MM.1S (cell line): ENCODE data around the gene SCNM1.
A peak's percentile ranks its signal among the peaks of the same experiment; 100 is the strongest.

Experiments
- DNase-seq: peaks from one replicate; pipeline ENCODE4 v3.0.0-alpha.2; 2015
- H2AFZ ChIP-seq: fragments of 300-600 bp; sonication (generic); 2 replicates; pipeline ENCODE4 v1.6.0; 2016; ENCODE audit warnings: antibody characterized with exemption, low read length
- H3F3A ChIP-seq: fragments of 300-600 bp; sonication (generic); 2 replicates; pipeline ENCODE4 v1.6.1; 2016; ENCODE audit warnings: mild to moderate bottlenecking, antibody characterized with exemption, low read length, moderate library complexity, mixed read lengths; ENCODE audit not compliant: insufficient read depth
- H3K27ac ChIP-seq: fragments of 300-600 bp; sonication (generic); 2 replicates; pipeline ENCODE4 v1.5.1; 2016; ENCODE audit warnings: mild to moderate bottlenecking, low read length
- H3K27me3 ChIP-seq: fragments of 300-600 bp; sonication (generic); replicated peaks from 2 replicates; pipeline ENCODE4 v1.6.0; 2016; ENCODE audit warnings: low read length; ENCODE audit not compliant: insufficient read depth
- H3K36me3 ChIP-seq: fragments of 300-600 bp; sonication (generic); replicated peaks from 2 replicates; pipeline ENCODE4 v1.6.1; 2016; ENCODE audit warnings: mild to moderate bottlenecking, low read length, mixed read lengths; ENCODE audit not compliant: insufficient read depth
- H3K4me1 ChIP-seq: fragments of 300-600 bp; sonication (generic); 2 replicates; pipeline ENCODE4 v1.6.1; 2016; ENCODE audit warnings: low read length, mixed read lengths
- H3K4me2 ChIP-seq: fragments of 300-600 bp; sonication (generic); 2 replicates; pipeline ENCODE4 v1.6.0; 2016; ENCODE audit warnings: low read depth, low read length
- H3K4me3 ChIP-seq: fragments of 300-600 bp; sonication (generic); 2 replicates; pipeline ENCODE4 v1.5.1; 2016; ENCODE audit warnings: low read length, mixed read lengths
- H3K79me2 ChIP-seq: fragments of 300-600 bp; sonication (generic); 2 replicates; pipeline ENCODE4 v1.6.1; 2016; ENCODE audit warnings: mixed run types, low read length, mixed read lengths
- H3K9ac ChIP-seq: fragments of 300-600 bp; sonication (generic); 2 replicates; pipeline ENCODE4 v1.6.1; 2016; ENCODE audit warnings: low read length, mixed read lengths
- H3K9me2 ChIP-seq: fragments of 300-600 bp; sonication (generic); replicated peaks from 2 replicates; pipeline ENCODE4 v1.6.1; 2016; ENCODE audit warnings: mild to moderate bottlenecking, low read length, mixed read lengths; ENCODE audit not compliant: insufficient read depth
- H3K9me3 ChIP-seq: fragments of 300-600 bp; sonication (generic); replicated peaks from 2 replicates; pipeline ENCODE4 v1.6.1; 2016; ENCODE audit warnings: mild to moderate bottlenecking, low read length, mixed read lengths; ENCODE audit not compliant: insufficient read depth
- H4K20me1 ChIP-seq: fragments of 300-600 bp; sonication (generic); 2 replicates; pipeline ENCODE4 v1.6.1; 2016; ENCODE audit warnings: mild to moderate bottlenecking, low read length, moderate library complexity, mixed read lengths; ENCODE audit not compliant: insufficient read depth
- CTCF ChIP-seq: fragments of 300-600 bp; sonication (generic); IDR thresholded peaks from 2 replicates; pipeline ENCODE4 v1.5.1; 2016; ENCODE audit warnings: antibody characterized with exemption, low read length, mixed read lengths
- EZH2 ChIP-seq: fragments of 300-600 bp; sonication (generic); optimal IDR thresholded peaks from 2 replicates; pipeline ENCODE3; 2017; ENCODE audit warnings: low read depth, mild to moderate bottlenecking, antibody characterized with exemption, low read length, mixed read lengths
- EZH2phosphoT487 ChIP-seq: fragments of 300-600 bp; sonication (generic); IDR thresholded peaks from 2 replicates; pipeline ENCODE4 v1.6.1; 2018; ENCODE audit warnings: antibody characterized with exemption, low read length

The SCNM1 gene

GRCh38 chr1:151167116-151167515 lies 1.2 kb downstream of the SCNM1 start:
- H3K4me1 ChIP-seq: peaks cover 7% of the 10 kb centered on the region
- H4K20me1 ChIP-seq: no peaks in the 10 kb centered on the region
- peak overlapping the region; percentile 77; the same call in 1 of the 2 replicates for H3K9ac ChIP-seq
- H3F3A ChIP-seq: peaks cover 4% of the 10 kb centered on the region
- peak overlapping the region; percentile 86 for H3K4me2 ChIP-seq
- H3K9me3 ChIP-seq: no peaks in the 10 kb centered on the region
- H3K4me3 ChIP-seq: peak overlapping the region; percentile 86
- H3K79me2 ChIP-seq: peaks cover 30% of the 10 kb centered on the region
- TF ChIP-seq EZH2phosphoT487: no peak
- no peak for TF ChIP-seq EZH2
- TF ChIP-seq CTCF: no peak
- H3K27ac ChIP-seq: no peak overlapping the region
- no peaks in the 10 kb centered on the region for H3K36me3 ChIP-seq
- DNase-seq: no peak
- H3K27me3 ChIP-seq: no peaks in the 10 kb centered on the region
- no peaks in the 10 kb centered on the region for H3K9me2 ChIP-seq
- 0 out of 2 replicates have a peak overlapping the region, but pooled peaks have one; percentile 80 for H2AFZ ChIP-seq

GRCh38 chr1:151171190-151171589 lies 5.2 kb downstream of the SCNM1 start:
- Histone ChIP-seq H3K9me2 (no peaks in the 10 kb centered on the region), H3F3A (peaks cover 2% of the 10 kb centered on the region), H3K36me3 (no peaks in the 10 kb centered on the region), H4K20me1 (no peaks in the 10 kb centered on the region), H3K79me2 (peaks cover 13% of the 10 kb centered on the region), H3K27me3 (no peaks in the 10 kb centered on the region), H2AFZ (no peak overlapping the region), H3K4me1 (peaks cover 7% of the 10 kb centered on the region), H3K4me2 (no peak overlapping the region), H3K9ac (no peak overlapping the region), H3K27ac (no peak overlapping the region), H3K4me3 (no peak overlapping the region), H3K9me3 (no peaks in the 10 kb centered on the region)
- no peak for DNase-seq
- TF ChIP-seq CTCF (no peak), EZH2phosphoT487 (no peak), EZH2 (no peak)

DNA sequence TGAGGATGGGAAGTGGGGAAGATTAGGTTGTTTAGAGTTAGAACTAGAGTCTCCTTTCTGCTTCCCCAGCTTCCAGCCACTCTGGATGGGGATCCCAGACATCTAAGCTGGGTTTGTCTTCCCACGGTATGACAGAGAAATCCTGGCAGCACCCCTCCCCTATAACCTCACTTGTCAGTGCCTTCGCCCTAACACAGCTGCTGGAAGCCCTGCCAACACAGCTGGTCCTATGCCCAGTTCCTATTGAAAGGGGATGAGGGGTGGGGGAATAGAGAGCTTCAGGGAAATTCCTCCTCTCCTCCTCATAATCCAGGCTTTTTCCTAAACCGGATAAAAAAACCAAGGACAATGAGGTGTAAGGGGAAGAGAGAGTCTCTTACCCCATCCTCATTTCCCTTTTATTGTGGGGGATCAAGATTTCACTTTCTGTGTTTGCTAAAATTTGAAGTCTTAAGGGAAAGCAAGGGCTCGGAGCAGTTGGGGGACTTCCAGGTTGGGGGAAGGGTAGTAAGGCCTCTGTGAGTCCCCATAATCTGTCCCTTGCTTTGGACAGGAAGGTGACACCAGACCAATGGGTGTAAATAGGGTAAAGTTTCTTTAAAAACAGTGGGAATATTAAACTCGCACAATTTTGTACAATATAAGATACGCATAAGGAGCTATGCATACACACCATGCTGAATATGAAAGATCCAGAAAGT lies 9.2 kb downstream of the SCNM1 start:
- Histone ChIP-seq H4K20me1 (no peaks in the 10 kb centered on the region), H3K36me3 (peaks cover 5% of the 10 kb centered on the region; the same call in 1 of the 2 replicates), H3K9ac (no peak overlapping the region), H3K27me3 (no peaks in the 10 kb centered on the region), H3F3A (no peaks in the 10 kb centered on the region; the same call in 1 of the 2 replicates), H3K4me3 (no peak overlapping the region), H3K9me2 (no peaks in the 10 kb centered on the region), H3K9me3 (no peaks in the 10 kb centered on the region), H3K4me2 (no peak overlapping the region), H3K27ac (no peak overlapping the region), H2AFZ (no peak overlapping the region), H3K4me1 (no peaks in the 10 kb centered on the region), H3K79me2 (no peaks in the 10 kb centered on the region)
- no peak for DNase-seq
- no peak for TF ChIP-seq EZH2
- no peak for TF ChIP-seq CTCF
- TF ChIP-seq EZH2phosphoT487: no peak
